Spleen (tissue), 11 donors: ENCODE data around the gene ELOVL3. TPM values are rescaled to one million over a fixed set of nuclear protein-coding genes. Genes with fewer than 3 reads are reported as not detected.

Source experiments
- DNase-seq: peaks from one replicate; pipeline ENCODE4 v3.0.0-alpha.2; 2020
- H3K27ac ChIP-seq, 8 donors: fragments of 200-600 bp; sonication (generic) in 7 of 8; 1 replicate in 4 of 8; 2 replicates in 4 of 8; pipeline versions ENCODE4 v1.5.0 to v1.8.0; 2016 to 2021; ENCODE audit warnings: inconsistent platforms in 4 of 8, mild to moderate bottlenecking in 4 of 8, moderate library complexity in 1 of 8
- H3K27me3 ChIP-seq, 7 donors: fragments of 200-600 bp; sonication (generic) in 6 of 7; replicated peaks in 1 of 7; 1 replicate in 4 of 7; 2 replicates in 3 of 7; pipeline versions ENCODE4 v1.5.0 to v1.8.0; 2016 to 2021; ENCODE audit warnings: inconsistent platforms in 3 of 7, mild to moderate bottlenecking in 1 of 7
- H3K36me3 ChIP-seq, 6 donors: fragments of 200-600 bp; sonication (generic) in 5 of 6; 1 replicate in 4 of 6; 2 replicates in 2 of 6; pipeline versions ENCODE4 v1.5.0 to v1.8.0; 2016 to 2021; ENCODE audit warnings: inconsistent platforms in 2 of 6
- H3K4me1 ChIP-seq, 6 donors: fragments of 200-600 bp; sonication (generic) in 5 of 6; 1 replicate in 3 of 6; 2 replicates in 3 of 6; pipeline versions ENCODE4 v1.5.0 to v1.8.0; 2016 to 2021; ENCODE audit warnings: inconsistent platforms in 3 of 6
- H3K4me3 ChIP-seq, 8 donors: fragments of 200-600 bp; sonication (generic) in 7 of 8; 1 replicate in 4 of 8; 2 replicates in 4 of 8; pipeline versions ENCODE4 v1.5.0 to v1.8.0; 2016 to 2021; ENCODE audit warnings: inconsistent platforms in 4 of 8, mild to moderate bottlenecking in 4 of 8, moderate library complexity in 2 of 8
- H3K9me3 ChIP-seq, 8 donors: fragments of 200-600 bp; sonication (generic) in 7 of 8; 1 replicate in 4 of 8; 2 replicates in 4 of 8; pipeline versions ENCODE4 v1.5.0 to v1.8.0; 2016 to 2021; ENCODE audit warnings: inconsistent platforms in 4 of 8
- CTCF ChIP-seq, 11 experiments: fragments of 200-600 bp in 7 of 11; fragments of 450-650 bp in 4 of 11; sonication (generic) in 4 of 11; IDR thresholded peaks in 8 of 11; conservative IDR thresholded peaks in 3 of 11; 1 replicate in 7 of 11; 2 replicates in 4 of 11; pipeline versions ENCODE4 v1.4.0 to v1.8.0; 2016 to 2021; ENCODE audit warnings: antibody characterized with exemption in 11 of 11, inconsistent platforms in 4 of 11, mild to moderate bottlenecking in 1 of 11
- POLR2A ChIP-seq, 3 donors: fragments of 450-650 bp; IDR thresholded peaks; one replicate each; pipeline ENCODE4 v1.5.1; 2017; ENCODE audit warnings: antibody characterized with exemption in 3 of 3, mild to moderate bottlenecking in 1 of 3
- POLR2AphosphoS5 ChIP-seq, 3 donors: sonication (generic); formaldehyde crosslinking; IDR thresholded peaks; one replicate each; pipeline ENCODE4 v1.5.1; 2017; ENCODE audit warnings: antibody characterized with exemption in 3 of 3
- WGBS, 5 donors: extraction: QIAGEN DNeasy Blood & Tissue Kit in 3 of 5; methylation state at CpG; one replicate each; pipeline versions ENCODE4 v1.1.5 to v1.1.7; 2013 to 2018; 5-methylcytosine and 5-hydroxymethylcytosine counted together
- intact Hi-C: fragments of 100-400 bp; cut with DNase I; formaldehyde crosslinking; loops from one replicate; pipeline ENCODE4 v1.15.0; 2023; ENCODE audit warnings: low total_unique reads
- polyA plus RNA-seq, 3 donors: library from polyadenylated mRNA; stranded (reverse); fragments of 200-250 nt; gene quantifications; one replicate each; pipeline ENCODE4 v1.2.1, GENCODE V29; 2013
- total RNA-seq, 7 donors: library from RNA; depleted of rRNA in 3 of 7; stranded (reverse); fragments of >200 nt in 3 of 7; fragmentation: NEBNext Ultra II Directional in 4 of 7; extraction: Animal tissue kit (Norgen Biotek cat#: 25700) in 4 of 7; gene quantifications; one replicate each; pipeline versions ENCODE4 v1.1.0 to v1.2.1, GENCODE V29; 2016 to 2021
- donor health status: healthy with polysubstance abuse.
- donor health status: DM: no; HTN: no; CAD: no; lungs with moderate emphysema.
- donor health status: DM: no; HTN: no; CAD: no.
- donor health status: Bipolar disorder and iron deficiency.
- donor health status: healthy.
- donor health status: DM: no; HTN: no; CAD: no.
- donor health status: DM: yes; HTN: yes; CAD: no.

Gene ELOVL3
- total and polyA plus RNA-seq, 10 donors = 0.08 to 2.0 (median 0.73) TPM; not detected in 2

- H3K4me1 ChIP-seq = peaks cover 28 to 58% (median 45%) of the 10 kb centered on the region in 6 donors
- peaks cover 0 to 60% (median 29%) of the 10 kb centered on the region in 7 donors for H3K27me3 ChIP-seq
- H3K36me3 ChIP-seq = no peaks in the 10 kb centered on the region
- H3K9me3 ChIP-seq = no peaks in the 10 kb centered on the region
- peak overlapping the region in 1 of 8 donors; percentile 67 for H3K4me3 ChIP-seq
- TF ChIP-seq CTCF (IDR thresholded peaks at IDR 0.05 in 8 of 11, conservative IDR thresholded peaks at IDR 0.05 in 3 of 11) (no peak), POLR2AphosphoS5 (IDR thresholded peaks at IDR 0.05) (no peak), POLR2A (IDR thresholded peaks at IDR 0.05) (no peak)
- no peak for DNase-seq
- intact Hi-C loops = loop anchor here (5.0 kb wide), 1 partner anchor 125 kb away; no protein-coding TSS in a partner anchor
- 52 to 74% (median 57%) methylated on average over 8 of the region's 8 CpGs for WGBS, 5 donors
- H3K27ac ChIP-seq = peak overlapping the region in 2 of 8 donors; percentile 76 to 80
These were observed 951 bp downstream of the ELOVL3 start for GRCh38 chr10:102227050-102227449.

GRCh38 chr10:102229810-102230263 is 3.7 kb downstream of the ELOVL3 start:
- Histone ChIP-seq H3K27ac (no peak overlapping the region), H3K36me3 (no peaks in the 10 kb centered on the region), H3K4me1 (peaks cover 28 to 58% (median 45%) of the 10 kb centered on the region in 6 donors), H3K27me3 (peaks cover 0 to 84% (median 29%) of the 10 kb centered on the region in 7 donors), H3K9me3 (no peaks in the 10 kb centered on the region), H3K4me3 (peak overlapping the region; percentile 19 to 74 (median 56))
- 0 to 3% (median 2%) methylated on average over 11 to 24 of the region's 24 CpGs for WGBS, 5 donors
- intact Hi-C loops = loop anchor here (5.0 to 10.0 kb wide), 2 partner anchors 122 to 245 kb away; no protein-coding TSS in a partner anchor
- peak; percentile 97 for DNase-seq
- TF ChIP-seq CTCF (IDR thresholded peaks at IDR 0.05 in 8 of 11, conservative IDR thresholded peaks at IDR 0.05 in 3 of 11) (peak; percentile 81 to 97 (median 91)), POLR2AphosphoS5 (IDR thresholded peaks at IDR 0.05) (peak; percentile 38 to 70 (median 63)), POLR2A (IDR thresholded peaks at IDR 0.05) (no peak)

DNA sequence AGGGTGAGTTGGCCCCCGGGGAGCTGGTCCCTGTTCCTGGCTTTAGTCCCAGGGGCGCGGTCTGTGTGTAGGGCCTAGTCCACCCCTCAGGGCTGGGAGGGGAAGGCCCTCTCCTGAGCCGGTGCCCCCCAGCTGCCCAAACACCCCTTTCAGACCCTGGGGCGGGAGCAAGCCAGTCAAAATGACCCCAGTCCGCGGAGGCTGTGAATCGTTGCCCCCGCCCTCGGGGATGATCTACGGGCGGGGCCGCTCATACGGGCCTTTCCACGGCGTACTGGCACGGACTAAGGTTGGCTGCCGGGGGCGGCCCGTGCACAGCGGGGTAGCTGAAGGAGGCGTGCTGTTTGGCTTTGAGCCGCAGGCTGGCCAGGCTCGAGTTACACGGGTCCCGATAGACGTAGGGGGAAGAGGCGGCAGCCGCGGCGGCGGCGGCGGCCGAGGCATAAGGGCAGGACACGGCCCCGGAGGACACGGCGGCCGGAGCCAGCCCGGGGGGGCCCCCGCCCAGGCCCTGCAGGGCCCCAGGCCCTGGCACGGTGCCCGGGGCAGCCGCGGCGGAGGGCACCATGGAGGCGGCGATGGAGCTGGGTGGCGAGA is 4.3 kb downstream of the ELOVL3 start:
- TF ChIP-seq POLR2AphosphoS5 (IDR thresholded peaks at IDR 0.05) = no peak
- no peak for TF ChIP-seq CTCF (IDR thresholded peaks at IDR 0.05 in 8 of 11, conservative IDR thresholded peaks at IDR 0.05 in 3 of 11)
- TF ChIP-seq POLR2A (IDR thresholded peaks at IDR 0.05) = no peak
- WGBS, 5 donors = 1 to 4% (median 2%) methylated on average over 30 to 50 of the region's 50 CpGs
- peaks cover 0 to 86% (median 29%) of the 10 kb centered on the region in 7 donors for H3K27me3 ChIP-seq

DNA sequence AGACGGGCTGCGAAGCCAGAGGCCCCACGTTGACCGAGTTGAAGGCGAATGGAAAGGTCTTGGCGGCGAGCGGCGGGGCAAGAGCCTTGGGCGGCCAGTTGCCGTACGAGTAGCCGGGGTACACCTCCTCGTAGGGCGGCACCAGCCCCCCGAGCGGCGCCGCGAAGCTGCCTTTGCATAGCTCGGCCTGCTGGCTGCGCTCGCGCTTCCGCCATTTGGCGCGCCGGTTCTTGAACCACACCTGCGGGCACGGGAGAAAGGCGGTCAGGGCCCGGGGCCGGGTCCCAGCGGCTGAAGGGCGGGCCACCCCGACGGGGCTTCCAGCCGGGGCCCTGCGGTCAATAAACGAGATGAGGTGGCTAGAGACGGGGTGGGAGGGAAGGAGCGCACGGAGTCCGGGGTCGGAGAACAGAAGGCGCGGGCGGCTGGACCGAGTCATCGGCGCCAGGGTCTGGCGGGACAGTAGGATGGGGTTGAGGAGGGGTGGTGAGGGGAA is 4.8 kb downstream of the ELOVL3 start:
- Histone ChIP-seq H3K9me3 (no peaks in the 10 kb centered on the region), H3K27ac (no peak overlapping the region), H3K36me3 (no peaks in the 10 kb centered on the region), H3K4me1 (peaks cover 24 to 49% (median 37%) of the 10 kb centered on the region in 6 donors), H3K27me3 (peaks cover 0 to 86% (median 29%) of the 10 kb centered on the region in 7 donors), H3K4me3 (peak overlapping the region; percentile 19 to 74 (median 56))
- TF ChIP-seq POLR2A (IDR thresholded peaks at IDR 0.05) (no peak), CTCF (IDR thresholded peaks at IDR 0.05 in 8 of 11, conservative IDR thresholded peaks at IDR 0.05 in 3 of 11) (peak in 6 of 11 experiments; percentile 16 to 48 (median 28)), POLR2AphosphoS5 (IDR thresholded peaks at IDR 0.05) (peak in 1 of 3 donors; percentile 15)
- 1 to 3% (median 3%) methylated on average over 45 to 52 of the region's 52 CpGs for whole genome bisulfite sequencing, 5 donors
- intact Hi-C loops = loop anchor here (10.0 kb wide), 1 partner anchor 244 kb away; no protein-coding TSS in a partner anchor
- peak; percentile 91 for DNase-seq

More for the DNA sequence above, 4.3 kb downstream of the ELOVL3 start:
- H3K4me3 ChIP-seq = peak overlapping the region; percentile 19 to 74 (median 56)
- no peaks in the 10 kb centered on the region for H3K36me3 ChIP-seq
- DNase-seq = peak; percentile 82
- peaks cover 28 to 54% (median 42%) of the 10 kb centered on the region in 6 donors for H3K4me1 ChIP-seq
- intact Hi-C loops = loop anchor here (10.0 kb wide), 1 partner anchor 244 kb away; no protein-coding TSS in a partner anchor
- no peaks in the 10 kb centered on the region for H3K9me3 ChIP-seq
- H3K27ac ChIP-seq = no peak overlapping the region
